ENCODE results near the gene AQR.
"Not testable (repeated sequence)": the region's sequence is repeated elsewhere in the genome, so short reads cannot be mapped to it uniquely, and the experiment has no call there.

AQR gene

DNA sequence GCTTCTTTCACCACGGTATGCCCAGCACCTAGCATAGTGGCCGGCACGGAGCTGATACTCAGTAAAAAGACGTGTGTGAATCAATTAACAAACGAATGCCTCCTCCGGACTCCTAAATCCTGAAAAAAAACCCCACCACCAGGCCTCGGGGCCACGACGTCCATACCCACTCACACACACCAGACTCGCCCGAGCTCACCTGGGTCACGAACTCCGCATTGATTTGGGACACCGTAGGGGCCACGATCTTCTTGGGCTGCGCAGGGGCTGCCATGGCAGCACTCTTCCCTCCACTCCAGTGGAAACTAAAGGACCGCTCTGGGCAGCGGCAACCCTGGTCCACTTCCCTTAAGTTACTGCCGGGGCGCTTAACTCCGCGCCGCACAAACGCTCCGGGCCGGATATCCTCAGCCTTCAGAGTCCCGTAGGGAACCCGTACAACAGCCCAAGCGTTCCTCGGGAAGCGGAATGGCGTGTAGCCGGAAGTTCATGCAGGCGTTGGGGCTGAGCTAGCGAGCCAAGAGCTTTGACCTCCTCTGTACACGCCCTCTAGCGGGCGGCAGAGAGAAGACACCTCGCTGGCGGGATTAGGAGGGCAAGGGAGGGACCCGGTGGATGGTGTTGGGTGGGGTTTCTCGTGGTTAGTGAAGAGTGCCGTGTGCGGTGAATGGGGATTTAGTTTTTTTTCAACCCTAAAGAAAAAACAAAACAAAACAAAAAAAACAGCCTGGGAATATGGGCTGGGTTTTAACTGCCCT lies at the start of gene AQR:
Gene AQR (minus strand): TSS at position 403 of the 758 bp plus-strand sequence. CDS start 129 bp downstream, at position 274.
- peak; percentile 36 to 94 for DNase-seq

DNA sequence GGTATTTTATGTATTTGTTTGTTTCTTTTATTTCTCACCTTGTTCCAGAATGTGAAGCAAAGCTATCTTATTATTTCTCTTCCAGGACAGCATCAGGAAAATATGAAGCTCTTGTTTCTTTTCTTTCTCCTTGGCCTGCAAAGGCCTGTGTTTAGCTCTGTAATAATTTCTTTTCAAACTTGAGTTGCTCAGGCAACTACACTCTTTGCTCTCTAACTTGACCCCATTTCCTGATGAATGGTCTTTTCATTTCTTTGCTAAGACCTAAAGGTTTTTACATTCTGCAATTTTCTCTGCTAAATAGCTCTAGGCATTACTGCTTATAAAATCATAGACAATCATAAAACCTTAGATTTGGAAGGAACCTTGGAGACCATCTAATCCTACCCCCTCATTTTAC lies 44.7 kb upstream of the AQR start:
- no peak for DNase-seq

DNA sequence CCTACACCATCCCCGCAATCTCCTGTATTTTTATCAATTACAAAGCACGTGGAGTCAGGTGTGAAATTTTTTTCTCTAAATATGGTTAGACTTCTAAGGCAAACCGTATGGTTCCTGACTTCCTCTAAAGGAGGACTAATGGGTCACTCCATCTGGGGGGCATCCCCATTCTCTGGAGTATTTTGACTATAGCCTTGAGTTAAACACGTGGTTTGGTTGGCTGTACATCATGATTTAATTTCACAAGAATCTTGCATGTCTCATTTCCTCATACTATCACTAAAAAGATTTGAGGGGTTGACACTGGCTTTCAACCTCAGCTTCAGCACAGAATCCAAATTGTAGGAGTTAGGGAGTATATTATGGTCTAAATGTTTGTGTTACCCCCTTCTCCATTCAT lies 43.8 kb upstream of the AQR start:
- no peak for DNase-seq

DNA sequence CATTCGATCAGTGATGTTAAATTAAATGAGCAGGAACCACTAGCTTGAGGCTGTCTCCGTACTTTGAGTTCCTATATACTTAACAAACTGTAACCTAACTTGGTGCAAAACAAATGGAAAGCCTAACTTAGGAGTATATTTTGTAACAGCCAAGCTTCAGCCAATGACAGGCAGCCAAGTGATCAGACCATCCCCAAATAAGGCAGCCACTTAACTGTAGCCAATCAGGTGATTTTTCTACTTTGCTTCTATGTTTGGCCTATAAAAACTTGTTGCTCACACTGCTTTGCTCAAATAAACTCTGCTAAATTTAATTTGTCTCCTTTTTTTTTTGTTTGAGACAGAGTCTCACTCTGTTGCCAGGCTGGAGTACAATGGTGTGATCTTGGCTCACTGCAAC lies 37.9 kb upstream of the AQR start:
- no peak for DNase-seq

DNA sequence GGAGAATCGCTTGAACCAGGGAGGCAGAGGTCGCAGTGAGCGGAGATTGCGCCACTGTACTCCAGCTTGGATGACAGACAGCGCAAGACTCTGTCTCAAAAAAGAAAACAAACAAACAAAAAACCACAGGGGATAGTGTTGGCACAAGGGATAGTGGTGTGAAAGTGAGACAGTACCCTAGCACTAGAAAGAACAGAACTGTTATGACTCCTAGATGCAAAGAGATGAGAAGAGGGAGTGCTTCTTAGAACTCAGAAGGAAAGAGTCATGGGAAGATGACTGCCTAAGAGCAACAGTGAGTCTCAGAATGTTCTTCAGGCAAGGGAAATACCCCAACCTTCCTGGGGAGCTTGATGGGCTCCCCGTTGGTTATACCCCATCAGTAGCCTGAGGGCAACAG lies 36.4 kb upstream of the AQR start:
- no peak for DNase-seq

DNA sequence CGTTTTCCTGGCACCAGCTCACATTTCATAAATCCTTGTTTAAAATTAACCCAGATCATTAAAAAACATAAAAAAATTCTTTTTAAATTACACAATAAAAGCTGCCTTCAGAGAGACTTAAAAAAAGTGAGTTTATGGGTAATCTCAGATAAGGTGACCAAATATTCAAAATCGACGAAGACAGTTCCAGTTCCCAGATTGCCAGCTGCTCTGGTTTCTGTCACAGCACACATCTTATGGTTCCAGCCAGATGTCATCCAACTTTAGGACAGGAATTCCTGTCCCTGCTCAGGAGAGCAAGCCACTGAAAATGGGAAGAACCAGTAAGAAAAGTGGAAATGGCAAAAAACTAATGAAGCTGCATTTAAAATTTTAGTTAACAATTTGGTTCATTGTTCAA lies 34.4 kb upstream of the AQR start:
- no peak for DNase-seq

DNA sequence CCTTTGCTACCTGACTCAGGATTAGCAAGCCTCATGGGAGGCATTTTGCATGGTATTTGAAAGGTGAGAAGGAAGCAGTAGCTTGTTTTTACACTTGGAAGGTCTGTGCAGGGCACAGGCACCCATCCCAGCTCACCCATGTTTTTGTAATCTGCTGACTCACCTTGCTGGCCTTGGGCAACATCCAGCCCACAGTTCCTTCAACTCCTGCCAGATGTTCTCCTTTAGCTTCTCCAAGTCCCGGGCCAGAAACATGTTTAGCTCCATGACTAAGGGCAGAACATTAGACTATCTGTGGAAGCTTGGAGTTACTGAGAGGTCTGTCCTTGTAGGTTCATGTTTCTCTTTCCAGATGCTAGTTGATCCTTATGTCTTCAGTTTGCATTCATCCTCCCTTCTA lies 31.0 kb upstream of the AQR start:
- DNase-seq: no peak

DNA sequence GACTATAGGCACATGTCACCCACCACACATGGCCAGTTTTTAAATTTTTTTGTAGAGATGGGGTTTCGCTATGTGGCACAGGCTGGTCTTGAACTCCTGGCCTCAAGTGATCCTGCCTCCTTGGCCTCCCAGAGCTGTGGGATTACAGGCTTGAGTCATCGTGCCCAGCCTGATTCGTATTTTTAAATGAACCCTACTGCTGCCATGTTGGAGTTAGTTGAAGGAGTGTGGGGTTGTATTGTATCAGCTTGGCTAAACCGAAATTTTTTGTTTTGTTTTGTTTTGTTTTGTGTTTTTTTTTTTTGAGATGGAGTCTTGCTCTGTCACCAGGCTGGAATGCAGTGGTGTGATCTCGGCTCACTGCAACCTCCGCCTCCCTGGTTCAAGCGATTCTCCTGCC lies 30.4 kb upstream of the AQR start:
- no peak for DNase-seq

DNA sequence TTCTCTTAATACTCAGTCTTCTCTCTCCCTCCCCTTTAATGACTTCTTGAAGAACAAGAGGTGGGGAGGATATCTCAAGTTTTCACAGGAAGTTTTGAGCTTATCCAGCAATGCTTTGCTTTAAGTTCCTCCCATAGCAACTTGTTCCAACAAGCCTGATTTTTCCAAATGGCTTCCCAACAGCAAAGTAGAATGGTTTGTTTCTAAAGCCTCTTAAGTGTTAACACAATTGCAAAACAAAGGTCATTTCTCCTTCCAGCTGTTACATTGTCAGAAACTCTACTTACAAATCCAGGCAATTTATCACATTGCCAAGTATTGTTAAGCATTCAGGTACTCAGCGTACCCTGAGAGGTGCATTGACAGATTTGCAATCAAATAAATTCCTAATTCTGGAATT lies 25.4 kb upstream of the AQR start:
- DNase-seq: no peak

DNA sequence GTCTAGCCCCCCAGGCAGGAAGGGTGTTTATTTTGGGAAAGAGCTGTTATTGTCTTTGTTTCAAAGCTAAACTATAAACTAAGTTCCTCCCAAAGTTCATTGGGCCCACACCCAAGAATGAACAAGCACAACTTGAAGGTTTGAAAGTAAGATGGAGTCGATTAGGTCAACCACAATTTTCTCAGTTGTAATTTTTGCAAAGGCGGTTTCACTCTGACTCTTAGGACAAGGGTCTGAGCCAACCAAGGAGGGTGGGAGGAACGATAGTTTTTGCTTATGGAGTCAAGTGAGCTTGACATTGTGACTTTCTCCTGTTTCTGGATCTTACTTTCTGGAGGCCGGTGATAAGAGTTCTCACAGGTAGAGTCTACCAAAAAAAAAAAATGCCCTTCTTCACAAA lies 24.3 kb upstream of the AQR start:
- DNase-seq: no peak

DNA sequence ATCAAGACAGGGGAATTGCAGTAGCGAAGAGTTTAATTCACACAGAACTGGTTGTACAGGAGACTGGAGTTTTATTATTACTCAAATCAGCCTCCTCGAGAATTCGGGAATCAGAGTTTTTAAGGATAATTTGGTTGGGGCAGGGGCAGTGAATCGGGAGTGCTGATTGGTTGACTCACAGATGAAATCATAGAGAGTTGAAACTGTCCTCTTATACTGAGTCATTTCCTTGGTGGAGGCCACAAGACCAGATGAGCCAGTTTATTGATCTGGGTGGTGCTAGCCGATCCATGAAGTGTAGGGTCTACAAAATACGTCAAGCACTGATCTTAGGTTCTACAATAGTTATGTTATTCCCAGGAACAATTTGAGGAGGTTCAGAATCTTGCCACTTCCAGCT lies 23.9 kb upstream of the AQR start:
- no peak for DNase-seq

DNA sequence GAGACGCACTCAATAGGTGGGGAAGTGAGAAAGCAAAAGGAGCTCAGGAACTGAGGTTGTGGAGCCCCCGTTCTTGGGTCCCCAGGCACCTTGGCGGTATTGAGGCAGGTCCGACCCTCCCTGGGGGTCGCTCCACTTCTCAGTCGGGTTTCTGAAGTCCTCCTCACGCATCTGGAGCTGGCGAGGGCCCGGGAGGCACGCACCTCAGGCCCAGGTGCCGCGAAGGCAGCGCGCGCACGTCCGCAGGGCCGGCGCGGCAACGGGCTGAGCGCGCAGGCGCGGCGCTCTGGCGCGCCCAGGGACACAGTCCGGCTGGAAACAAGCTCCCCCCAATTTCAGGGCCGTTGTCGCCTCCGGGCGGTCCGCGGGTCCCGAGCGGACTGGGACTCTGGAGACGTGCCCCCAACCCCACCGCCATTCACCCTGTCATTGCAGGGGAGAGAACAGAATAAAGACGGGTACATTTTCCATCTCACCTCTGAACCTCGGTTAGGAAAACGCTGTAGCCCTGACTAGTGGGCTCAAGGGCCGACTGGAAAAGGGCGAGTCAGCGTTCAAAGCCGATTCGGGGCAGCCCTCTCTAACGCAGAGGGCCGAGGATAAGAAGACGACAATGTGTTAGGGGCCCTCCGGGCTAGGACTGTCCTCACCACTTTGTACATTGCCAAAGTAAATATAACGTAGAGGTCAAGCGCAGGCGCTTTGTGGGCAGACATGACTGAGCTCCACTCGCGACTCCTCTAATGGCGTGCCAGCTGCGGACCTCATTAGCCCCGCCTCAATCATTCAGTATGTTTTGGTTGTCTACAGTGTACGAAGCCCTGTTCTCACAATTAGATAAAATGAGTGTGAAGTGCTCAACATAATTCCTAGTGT lies 18.7 kb upstream of the AQR start, which contains the start of gene ZNF770:
Gene ZNF770 (minus strand): TSS at position 261 of the 876 bp plus-strand sequence. CDS start 4,853 bp downstream, outside the sequence.
- DNase-seq: peak in 1 of 2 experiments; percentile 20

DNA sequence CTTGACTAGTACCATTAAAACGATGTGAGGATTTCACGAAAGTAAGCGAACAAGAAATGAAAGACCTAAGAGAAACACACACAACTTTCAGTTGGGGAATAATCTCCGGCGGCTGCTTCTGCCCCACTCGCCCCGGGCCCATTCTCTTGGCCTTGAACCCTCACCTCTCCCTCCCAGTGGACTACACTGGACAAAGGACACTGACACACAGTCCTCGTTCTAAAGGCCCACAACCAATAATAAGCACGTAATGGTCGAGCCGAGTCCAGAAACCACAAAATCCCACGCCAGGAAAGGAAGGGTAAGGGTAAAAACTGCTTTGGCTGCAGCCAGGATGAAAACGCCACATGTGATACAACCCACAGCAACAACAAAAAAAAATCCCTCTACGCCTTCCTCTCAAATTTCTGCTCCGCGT lies 18.1 kb upstream of the AQR start:
- no peak for DNase-seq

DNA sequence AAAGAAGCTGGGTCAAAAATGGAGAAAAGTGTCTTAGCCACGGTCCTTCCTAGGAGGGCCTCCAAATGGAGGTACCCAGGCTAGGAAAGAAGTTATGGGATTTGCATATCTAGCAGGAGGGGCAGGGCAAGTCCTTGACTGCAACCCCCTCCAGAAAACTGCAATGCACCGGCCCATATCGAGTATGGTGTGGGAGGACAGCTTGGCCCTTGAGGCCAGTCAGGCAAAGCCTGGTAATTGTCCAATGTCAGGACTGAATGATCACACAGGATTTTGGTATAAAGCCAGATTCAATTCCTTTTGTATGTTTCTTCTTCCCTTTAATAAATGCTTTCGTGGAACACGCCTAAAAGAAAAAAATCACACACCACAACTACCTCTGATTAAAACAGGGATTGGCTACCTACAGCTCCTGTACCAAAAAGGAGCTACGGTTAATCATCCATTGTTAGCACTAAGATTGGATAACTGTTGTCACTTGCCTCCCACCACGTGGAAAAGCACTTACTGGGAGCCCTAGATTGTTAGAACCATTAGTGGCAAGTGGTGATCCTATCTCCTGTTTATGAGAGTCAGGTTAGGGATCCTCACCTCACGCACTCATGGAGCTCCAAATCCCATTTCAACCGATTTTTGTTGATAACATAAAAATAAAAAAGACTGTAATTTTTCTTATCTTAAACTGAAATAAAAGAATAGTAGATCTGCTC lies 17.4 kb upstream of the AQR start:
- no peak for DNase-seq

DNA sequence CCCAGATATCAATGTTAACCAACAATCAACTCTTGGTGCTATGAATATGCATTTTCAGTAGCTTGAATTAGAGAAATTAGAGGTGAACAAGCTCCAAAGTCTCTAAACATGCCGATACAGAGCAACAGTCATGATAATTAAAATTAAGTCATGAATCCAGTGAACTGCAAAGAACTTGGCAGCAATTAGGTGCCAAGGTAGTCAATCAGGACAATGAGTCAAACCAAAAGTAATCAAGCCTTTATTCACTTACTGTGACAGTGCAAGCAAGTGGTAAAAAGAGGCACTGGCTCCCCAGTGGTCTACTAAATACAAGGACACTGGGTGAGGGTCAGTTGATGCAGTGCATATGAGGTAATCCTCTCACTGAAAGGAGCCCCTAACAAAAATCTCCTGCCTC lies 16.8 kb upstream of the AQR start:
- DNase-seq: no peak

DNA sequence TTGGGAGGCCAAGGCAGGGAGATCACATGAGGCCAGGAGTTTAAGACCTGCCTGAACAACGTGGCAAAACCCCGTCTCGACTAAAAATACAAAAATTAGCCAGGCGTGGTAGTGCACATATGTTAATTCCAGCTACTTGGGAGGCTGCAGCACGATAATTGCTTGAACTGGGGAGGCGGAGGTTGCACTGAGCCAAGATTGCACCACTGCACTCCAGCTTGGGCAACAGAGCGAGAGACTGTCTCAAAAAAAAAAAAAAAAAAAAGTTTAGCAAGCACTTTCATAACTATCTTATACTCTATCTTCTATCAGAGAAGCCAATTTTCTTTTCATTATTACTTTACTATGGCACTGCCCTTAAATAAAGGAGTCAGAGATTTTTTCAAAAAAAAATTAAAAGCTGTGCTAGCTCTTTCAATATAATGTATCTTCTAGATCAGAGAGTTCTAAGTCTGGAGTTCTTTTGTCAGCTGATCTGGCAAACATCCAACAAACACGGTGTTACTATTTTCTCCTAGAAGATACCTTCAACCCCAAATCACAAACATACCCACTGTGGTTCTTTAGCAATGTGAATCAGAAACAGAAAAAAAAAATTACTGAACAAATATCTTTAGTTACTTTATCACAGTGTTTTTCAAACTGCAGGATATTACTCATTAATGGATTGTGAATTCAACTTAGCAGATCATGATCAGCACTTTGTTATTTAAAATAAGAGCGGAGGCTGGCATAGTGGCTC lies 15.5 kb upstream of the AQR start:
- DNase-seq: no peak

DNA sequence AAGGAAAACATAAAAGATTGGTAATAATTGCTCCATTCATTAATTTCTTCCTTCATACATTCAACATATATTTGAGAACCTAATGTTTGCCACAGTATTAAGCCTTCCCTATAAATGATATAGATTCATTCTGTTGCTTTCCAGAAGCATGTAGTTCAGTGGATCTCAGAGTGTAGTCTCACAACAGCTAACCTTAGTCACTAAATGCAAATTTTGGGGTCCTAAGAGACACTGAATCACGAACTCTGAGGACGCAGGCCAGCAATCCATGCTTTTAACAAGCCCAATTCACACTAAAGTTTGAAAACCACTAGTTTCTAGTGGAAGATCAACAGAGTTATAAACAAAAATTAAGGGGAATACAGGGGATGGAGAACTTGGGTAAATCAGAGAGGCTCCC lies 7.2 kb upstream of the AQR start:
- no peak for DNase-seq

DNA sequence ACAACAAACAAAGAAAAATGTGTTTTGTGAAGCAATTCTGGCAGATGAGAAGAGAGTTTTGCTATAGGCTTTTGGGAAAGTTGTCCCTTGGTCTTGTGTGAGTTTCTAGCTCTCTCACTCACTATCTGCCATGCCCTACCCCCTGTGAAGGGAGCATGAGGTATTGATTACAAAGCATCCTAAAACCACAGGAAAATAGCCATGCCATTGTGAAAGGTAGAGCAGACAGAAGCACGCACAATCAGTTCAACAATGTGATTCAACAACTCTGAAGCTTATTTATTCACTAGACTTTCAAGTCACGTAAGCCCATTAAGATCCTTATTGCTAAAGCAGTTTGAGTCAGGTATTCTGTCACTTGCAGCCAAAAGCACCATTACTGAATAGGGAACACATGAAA lies 6.5 kb upstream of the AQR start:
- no peak for DNase-seq

DNA sequence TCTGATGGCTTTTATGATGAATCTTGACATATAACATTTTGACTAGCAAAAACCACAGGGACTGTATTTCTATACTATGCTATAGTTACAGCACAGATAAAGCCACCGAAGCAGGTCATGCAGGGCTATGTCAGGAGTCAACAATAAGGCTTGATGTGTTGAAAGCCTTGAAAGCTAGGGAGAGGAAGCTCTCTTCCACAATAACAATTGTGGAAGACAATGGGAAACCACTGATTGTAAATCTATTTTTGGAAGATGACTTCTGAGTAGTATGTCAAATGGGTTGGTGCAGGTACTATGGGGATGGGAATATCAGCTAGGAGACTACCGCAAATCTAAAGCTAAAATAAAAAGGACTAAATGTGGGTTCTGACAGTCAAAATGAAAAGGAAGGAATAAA lies 4.0 kb upstream of the AQR start:
- DNase-seq: no peak

DNA sequence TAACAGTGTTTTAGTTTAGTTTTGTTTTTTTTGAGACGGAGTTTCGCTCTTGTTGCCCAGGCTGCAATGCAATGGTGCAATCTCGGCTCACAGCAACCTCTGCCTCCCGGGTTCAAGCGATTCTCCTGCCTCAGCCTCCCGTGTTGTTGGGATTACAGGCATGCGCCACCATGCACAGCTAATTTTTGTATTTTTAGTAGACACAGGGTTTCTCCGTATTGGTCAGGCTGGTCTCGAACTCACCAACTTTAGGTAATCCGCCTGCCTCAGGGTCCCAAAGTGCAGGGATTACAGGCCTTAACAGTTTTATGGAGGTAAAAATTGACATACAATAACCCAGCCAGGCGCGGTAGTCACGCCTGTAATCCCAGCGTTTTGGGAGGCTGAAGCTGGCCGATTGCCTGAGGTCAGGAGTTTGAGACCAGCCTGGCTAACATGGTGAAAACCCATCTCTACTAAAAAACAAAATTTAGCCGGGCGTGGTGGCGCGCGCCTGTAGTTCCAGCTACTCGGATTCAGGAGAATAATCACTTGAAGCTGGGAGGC lies 629 bp upstream of the AQR start:
- DNase-seq: not testable (repeated sequence)

DNA sequence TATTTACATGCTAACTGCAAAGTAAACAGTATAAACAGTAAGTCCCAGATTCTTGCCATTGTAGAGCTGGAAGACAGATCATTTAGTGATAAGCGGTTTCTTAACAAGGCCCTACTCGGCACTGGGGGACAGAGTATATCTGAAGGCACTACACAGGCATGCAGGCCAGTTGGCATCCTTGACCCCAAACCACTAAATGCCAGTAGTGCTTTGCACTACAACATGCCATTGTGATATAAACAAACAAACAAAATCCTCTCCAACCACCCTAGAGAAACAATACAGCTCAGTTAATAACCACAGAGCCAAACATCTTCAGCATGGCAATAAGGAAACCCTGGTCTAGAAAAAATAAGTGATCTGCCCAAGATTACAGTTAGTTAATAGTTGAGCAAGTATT lies 5.3 kb downstream of the AQR start:
- DNase-seq: no peak

DNA sequence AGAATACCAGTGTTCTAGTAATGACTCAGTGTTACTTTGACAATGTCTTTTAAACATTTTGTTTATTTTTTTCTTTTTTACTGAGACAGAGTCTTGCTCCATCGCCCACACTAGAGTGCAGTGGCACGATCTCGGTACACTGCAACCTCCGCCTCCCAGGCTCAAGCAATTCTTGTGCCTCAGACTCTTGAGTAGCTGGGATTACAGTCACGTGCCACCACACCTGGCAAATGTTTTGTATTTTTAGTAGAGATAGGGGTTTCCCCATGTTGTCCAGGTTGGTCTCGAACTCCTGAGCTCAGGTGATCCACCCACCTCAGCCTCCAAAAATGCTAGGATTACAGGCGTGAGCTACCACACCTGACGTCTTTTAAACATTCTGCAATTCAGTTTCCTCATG lies 15.7 kb downstream of the AQR start:
- DNase-seq: no peak
